C4-2B (cell line): Measurements from ENCODE around the gene SLC29A3.

Experiments
- H3K27ac ChIP-seq: fragments of 450-650 bp; 2 replicates; pipeline ENCODE4 v1.5.1; 2017
- ZFX ChIP-seq: fragments of 450-650 bp; IDR thresholded peaks from 2 replicates; pipeline ENCODE4 v1.6.1; 2017
- TF ChIP-seq, protein P1 (sequence below): fragments of 450-650 bp; conservative IDR thresholded peaks from 2 replicates; pipeline ENCODE4 v1.5.1; 2017; ENCODE audit warnings: mild to moderate bottlenecking

The SLC29A3 gene

DNA sequence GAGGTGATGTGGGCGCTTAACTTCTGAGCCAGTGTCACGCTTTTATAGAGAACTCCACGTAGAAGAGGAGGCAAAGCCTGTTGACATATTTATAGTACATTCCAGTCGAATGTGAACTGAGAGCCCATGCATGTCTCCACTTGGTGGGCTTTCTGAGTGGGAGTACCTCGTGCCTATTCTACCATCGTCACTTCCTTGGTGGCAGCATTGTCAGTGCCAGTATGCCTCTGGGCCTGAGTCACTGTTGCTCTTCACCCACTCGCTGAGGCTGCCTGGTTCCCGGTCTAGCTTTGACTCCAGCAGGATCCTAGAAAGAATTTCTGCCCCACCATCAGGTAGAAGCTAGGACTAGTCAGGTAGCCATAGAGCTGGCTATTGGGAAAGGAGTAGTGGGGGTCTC lies 47.6 kb downstream of the SLC29A3 start:
- TF ChIP-seq, protein P1, sequence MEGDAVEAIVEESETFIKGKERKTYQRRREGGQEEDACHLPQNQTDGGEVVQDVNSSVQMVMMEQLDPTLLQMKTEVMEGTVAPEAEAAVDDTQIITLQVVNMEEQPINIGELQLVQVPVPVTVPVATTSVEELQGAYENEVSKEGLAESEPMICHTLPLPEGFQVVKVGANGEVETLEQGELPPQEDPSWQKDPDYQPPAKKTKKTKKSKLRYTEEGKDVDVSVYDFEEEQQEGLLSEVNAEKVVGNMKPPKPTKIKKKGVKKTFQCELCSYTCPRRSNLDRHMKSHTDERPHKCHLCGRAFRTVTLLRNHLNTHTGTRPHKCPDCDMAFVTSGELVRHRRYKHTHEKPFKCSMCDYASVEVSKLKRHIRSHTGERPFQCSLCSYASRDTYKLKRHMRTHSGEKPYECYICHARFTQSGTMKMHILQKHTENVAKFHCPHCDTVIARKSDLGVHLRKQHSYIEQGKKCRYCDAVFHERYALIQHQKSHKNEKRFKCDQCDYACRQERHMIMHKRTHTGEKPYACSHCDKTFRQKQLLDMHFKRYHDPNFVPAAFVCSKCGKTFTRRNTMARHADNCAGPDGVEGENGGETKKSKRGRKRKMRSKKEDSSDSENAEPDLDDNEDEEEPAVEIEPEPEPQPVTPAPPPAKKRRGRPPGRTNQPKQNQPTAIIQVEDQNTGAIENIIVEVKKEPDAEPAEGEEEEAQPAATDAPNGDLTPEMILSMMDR: no peak
- no peak for TF ChIP-seq ZFX
- H3K27ac ChIP-seq: no peak overlapping the region

DNA sequence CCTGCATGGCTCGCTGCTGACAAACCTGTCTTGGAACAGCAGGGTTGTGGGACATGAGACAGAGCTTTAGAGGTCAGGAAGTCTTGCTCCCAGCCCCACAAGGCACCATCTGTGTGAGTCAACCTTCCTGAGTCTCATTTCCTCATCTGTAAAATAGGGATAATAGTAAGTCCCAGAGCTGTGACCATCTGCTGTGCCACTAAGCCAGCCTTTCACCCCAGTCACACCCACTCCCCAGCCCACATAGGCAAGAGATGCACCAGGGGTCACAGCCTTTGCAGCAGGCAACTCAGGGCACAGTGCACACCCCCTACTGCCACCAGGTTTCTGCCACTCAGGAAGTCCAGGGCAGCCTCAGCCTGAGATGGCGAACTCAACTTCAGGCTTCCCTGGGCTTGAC lies 48.2 kb downstream of the SLC29A3 start:
- no peak overlapping the region for H3K27ac ChIP-seq
- TF ChIP-seq ZFX: no peak
- TF ChIP-seq, protein P1: no peak

DNA sequence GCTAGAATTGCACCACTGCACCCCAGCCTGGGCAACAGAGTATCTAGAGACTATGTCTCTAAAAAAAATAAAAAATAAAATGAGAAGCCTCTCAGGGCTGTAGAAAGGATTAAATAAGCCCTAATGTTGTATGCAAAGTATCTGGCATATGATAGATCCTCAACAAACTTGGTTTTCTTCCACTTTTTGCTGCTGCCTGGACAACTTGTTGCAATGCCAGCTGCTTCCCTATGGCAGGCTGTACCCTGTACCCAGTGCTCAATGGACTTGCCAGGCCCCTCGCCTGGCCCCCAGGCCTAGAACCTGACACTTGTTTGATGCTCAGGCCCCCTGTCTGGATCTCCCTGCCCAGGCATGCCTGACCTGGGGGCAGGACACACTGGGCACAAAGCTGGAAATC lies 49.1 kb downstream of the SLC29A3 start:
- no peak overlapping the region for H3K27ac ChIP-seq
- TF ChIP-seq, protein P1: no peak
- TF ChIP-seq ZFX: no peak

DNA sequence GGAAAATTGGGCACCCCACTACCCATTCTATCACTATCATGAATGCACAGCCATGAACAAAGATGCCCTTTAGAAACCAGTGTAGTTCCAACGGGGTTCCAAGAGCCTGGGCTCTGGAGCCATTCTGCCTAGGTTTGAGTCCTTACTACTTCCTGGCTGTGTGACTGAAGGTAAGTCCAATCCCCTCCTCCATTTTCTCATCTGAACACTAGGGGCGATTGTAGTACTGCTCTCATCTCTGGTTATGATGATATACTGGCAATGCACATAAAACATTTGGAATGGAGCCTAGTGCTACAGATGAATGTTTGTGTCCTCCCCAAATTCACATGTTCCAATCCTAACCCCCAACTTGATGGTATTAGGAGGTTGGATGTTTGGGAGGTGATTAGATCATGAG lies 49.6 kb downstream of the SLC29A3 start:
- no peak for TF ChIP-seq ZFX
- TF ChIP-seq, protein P1: no peak; the same call in 1 of the 2 replicates
- H3K27ac ChIP-seq: no peak overlapping the region

DNA sequence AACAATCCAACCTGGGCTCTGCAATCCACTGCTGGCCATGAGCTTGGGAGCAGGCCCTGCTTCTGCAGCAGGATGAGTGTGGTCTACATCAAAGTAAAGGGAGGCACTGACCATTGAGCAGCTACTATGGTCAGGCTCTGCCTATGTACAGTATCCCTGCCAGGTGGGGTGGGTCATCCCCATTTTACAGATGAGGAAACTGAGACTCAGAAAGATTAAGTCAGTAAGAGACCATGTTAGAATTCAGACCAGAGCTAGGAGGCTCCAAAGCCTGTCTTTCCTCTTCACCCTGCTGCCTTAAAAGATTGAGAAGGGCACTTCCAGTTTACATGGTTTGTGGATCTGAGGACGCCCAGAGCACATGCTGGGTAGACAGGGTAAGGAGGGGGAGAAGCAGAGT lies 50.5 kb downstream of the SLC29A3 start:
- no peak overlapping the region for H3K27ac ChIP-seq
- TF ChIP-seq ZFX: no peak
- TF ChIP-seq, protein P1: no peak

DNA sequence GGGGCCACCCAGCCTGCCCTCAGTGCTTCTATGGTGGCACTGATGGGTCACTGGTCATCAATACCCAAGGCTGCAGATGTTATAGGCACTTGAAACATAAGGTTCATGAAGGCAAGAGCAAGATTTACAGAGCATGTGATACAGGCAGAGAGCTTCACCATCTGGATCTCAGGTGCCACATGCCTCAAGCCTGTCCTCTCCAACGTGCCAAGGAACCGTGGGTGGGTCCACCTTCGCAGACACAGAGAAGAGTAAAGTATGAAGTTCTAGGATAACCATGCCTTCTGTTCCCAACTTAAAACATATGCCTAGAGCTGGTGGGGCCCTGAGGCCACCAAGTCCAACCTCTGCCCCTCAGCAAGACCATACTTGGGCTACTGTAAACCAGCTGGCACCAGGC lies 51.0 kb downstream of the SLC29A3 start:
- no peak for TF ChIP-seq ZFX
- TF ChIP-seq, protein P1: no peak
- H3K27ac ChIP-seq: no peak overlapping the region

DNA sequence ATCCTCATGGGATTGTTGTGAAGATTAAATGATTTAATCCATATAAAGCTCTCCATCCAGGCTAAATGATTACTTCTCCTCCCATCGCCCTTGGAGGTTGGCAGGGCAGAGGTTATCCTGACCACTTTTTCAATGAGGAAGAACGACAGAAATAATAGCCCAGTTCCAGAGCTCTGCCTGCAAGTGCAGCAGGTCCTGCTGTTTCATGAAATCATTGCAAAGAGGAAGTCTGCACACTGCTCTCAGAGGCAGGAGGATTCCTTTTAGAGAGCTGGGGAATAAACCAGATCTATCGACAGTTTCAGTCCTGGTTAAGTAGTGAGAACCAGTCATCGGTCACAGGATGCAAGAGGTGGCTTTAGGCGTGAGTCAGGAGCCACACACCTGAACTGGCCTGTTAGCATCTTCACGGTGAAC lies 52.7 kb downstream of the SLC29A3 start:
- H3K27ac ChIP-seq: no peak overlapping the region

More for the DNA sequence above, 52.7 kb downstream of the SLC29A3 start:
- TF ChIP-seq, protein P1: no peak
- TF ChIP-seq ZFX: no peak
